Panc1 (cell line): ENCODE measurements around the gene ADGRA1. TPM values are rescaled to one million over a fixed set of nuclear protein-coding genes. Genes with fewer than 3 reads are reported as not detected.

ENCODE experiments used
- ATAC-seq: fragments of 200-7000 bp; cut with Tn5 transposase; 2 replicates; pipeline ENCODE4 v1.9.1; 2020; ENCODE audit warnings: mild to moderate bottlenecking, moderate library complexity
- BruUV-seq: library from RNA; stranded (reverse); fragments of 400-500 nt; replicated peaks from 2 replicates; lab custom pipeline; 2021; lab: Mats Ljungman, UMichigan
- CTCF ChIA-PET: fragments of 300-600 bp; sonication (Branson Sonifier 250); formaldehyde crosslinking; loops from one replicate; lab custom pipeline; 2022; ENCODE audit warnings: antibody characterized with exemption; lab: Charles Lee
- POLR2A ChIA-PET: fragments of 300-600 bp; sonication (Branson Sonifier 250); formaldehyde crosslinking; loops from one replicate; lab custom pipeline; 2022; ENCODE audit warnings: antibody characterized with exemption; lab: Charles Lee
- DNase-seq: peaks from one replicate; pipeline ENCODE4 v3.0.0-alpha.2; 2010; ENCODE audit warnings: low read depth, low spot score
- H3K27ac ChIP-seq: 2 replicates; pipeline ENCODE4 v1.5.1; 2011; ENCODE audit warnings: mild to moderate bottlenecking, low read length, inconsistent platforms
- H3K27me3 ChIP-seq: fragments of 200-500 bp; sonication (Bioruptor generic); 2 replicates; pipeline ENCODE4 v1.6.0; 2014; ENCODE audit warnings: low read length, inconsistent platforms; ENCODE audit not compliant: control insufficient read depth, insufficient read depth
- H3K36me3 ChIP-seq: fragments of 200-500 bp; sonication (Bioruptor generic); 2 replicates; pipeline ENCODE4 v1.5.1; 2014; ENCODE audit warnings: inconsistent platforms, mild to moderate bottlenecking, low read length, moderate library complexity; ENCODE audit not compliant: control insufficient read depth, insufficient read depth
- H3K4me1 ChIP-seq: 2 replicates; pipeline ENCODE4 v1.5.1; 2011; ENCODE audit warnings: inconsistent platforms, mild to moderate bottlenecking, low read length, moderate library complexity; ENCODE audit not compliant: control insufficient read depth, insufficient read depth
- H3K4me3 ChIP-seq, 2 experiments: 2 replicates each; pipeline ENCODE4 v1.5.1; 2011 to 2012; ENCODE audit warnings: low read depth in 2 of 2, low read length in 2 of 2, mild to moderate bottlenecking in 2 of 2, inconsistent platforms in 1 of 2, moderate library complexity in 1 of 2
- H3K9me3 ChIP-seq: fragments of 200-500 bp; sonication (Bioruptor generic); 2 replicates; pipeline ENCODE4 v1.5.1; 2014; ENCODE audit warnings: low read depth, mild to moderate bottlenecking, inconsistent platforms, low read length, moderate library complexity; ENCODE audit not compliant: control insufficient read depth, insufficient read depth
- CTCF ChIP-seq: fragments of 450-650 bp; IDR thresholded peaks from 2 replicates; pipeline ENCODE4 v1.5.1; 2017; ENCODE audit warnings: mild to moderate bottlenecking
- POLR2AphosphoS5 ChIP-seq: IDR thresholded peaks from 2 replicates; pipeline ENCODE4 v1.6.1; 2012; ENCODE audit warnings: mild to moderate bottlenecking, low read depth, low read length, moderate library complexity
- REST ChIP-seq, 2 experiments: IDR thresholded peaks; 2 replicates each; pipeline ENCODE4 v1.6.1; 2011 to 2012; ENCODE audit warnings: low read depth in 2 of 2, control low read depth in 1 of 2, low read length in 1 of 2, mild to moderate bottlenecking in 1 of 2, moderate library complexity in 1 of 2; ENCODE audit not compliant: insufficient read depth in 1 of 2
- SIN3A ChIP-seq: IDR thresholded peaks from 2 replicates; pipeline ENCODE4 v1.6.1; 2012; ENCODE audit warnings: low read depth, mild to moderate bottlenecking, low read length, moderate library complexity, borderline replicate concordance; ENCODE audit not compliant: insufficient read depth
- TCF7L2 ChIP-seq: IDR thresholded peaks from 2 replicates; pipeline ENCODE4 v1.6.1; 2011; ENCODE audit warnings: mild to moderate bottlenecking, low read depth, low read length, inconsistent platforms
- in situ Hi-C: cut with HindIII; loops from 2 replicates; pipeline ENCODE4 v1.10.0; 2016; ENCODE audit warnings: low sequenced_read_pairs, low pct_unique_long_range_greater_than_20kb
- intact Hi-C: fragments of 100-400 bp; cut with micrococcal nuclease; formaldehyde crosslinking; loops from one replicate; pipeline ENCODE4 v1.10.0; 2022; ENCODE audit not compliant: unreplicated experiment
- total RNA-seq: library from RNA; stranded (reverse); gene quantifications from one replicate; pipeline ENCODE4 v1.2.1, GENCODE V29; 2021; ENCODE audit not compliant: unreplicated experiment

ADGRA1 gene
- total RNA-seq, 1 experiment from 2014 or later: 0.05 TPM

GRCh38 chr10:133165556-133166503 is 78.1 kb downstream of the ADGRA1 start:
- DNase-seq (no peak), ATAC-seq (no peak)
- POLR2A ChIA-PET: no interaction called here
- peaks cover 12% of the 10 kb centered on the region for H3K4me1 ChIP-seq
- no peaks in the 10 kb centered on the region for H3K36me3 ChIP-seq
- H3K27ac ChIP-seq: no peak overlapping the region
- no peak overlapping the region for H3K4me3 ChIP-seq
- H3K27me3 ChIP-seq: no peaks in the 10 kb centered on the region
- no TSS peak for BruUV-seq
- CTCF ChIA-PET: no interaction called here
- no peaks in the 10 kb centered on the region for H3K9me3 ChIP-seq
- intact Hi-C loops: no loop called here
- TF ChIP-seq SIN3A (no peak), TCF7L2 (no peak), POLR2AphosphoS5 (no peak), CTCF (no peak), REST (IDR thresholded peaks at IDR 0.05; ENCODE audit: insufficient read depth in 1 of 2, low read depth in 2 of 2, low read length in 1 of 2) (no peak)
- in situ Hi-C loops: no loop called here

GRCh38 chr10:133166504-133166827 is 78.7 kb downstream of the ADGRA1 start:
- no peak overlapping the region for H3K27ac ChIP-seq
- no peaks in the 10 kb centered on the region for H3K27me3 ChIP-seq
- H3K36me3 ChIP-seq: no peaks in the 10 kb centered on the region
- ATAC-seq (no peak), DNase-seq (no peak)
- BruUV-seq: no TSS peak
- CTCF ChIA-PET: no interaction called here
- H3K4me3 ChIP-seq: no peak overlapping the region
- peaks cover 6% of the 10 kb centered on the region for H3K4me1 ChIP-seq
- TF ChIP-seq SIN3A: no peak
- no peak for TF ChIP-seq CTCF
- TF ChIP-seq REST (IDR thresholded peaks at IDR 0.05; ENCODE audit: insufficient read depth in 1 of 2, low read depth in 2 of 2, low read length in 1 of 2): no peak
- TF ChIP-seq POLR2AphosphoS5: no peak
- TF ChIP-seq TCF7L2: no peak
- in situ Hi-C loops: no loop called here
- no peaks in the 10 kb centered on the region for H3K9me3 ChIP-seq
- intact Hi-C loops: no loop called here
- POLR2A ChIA-PET: no interaction called here
